Stomach (tissue), 9 donors: ENCODE results near the gene ELMO1. TPM values are rescaled to one million over a fixed set of nuclear protein-coding genes. Genes with fewer than 3 reads are reported as not detected.

Source experiments
- DNase-seq, 2 donors: peaks; one replicate each; pipeline versions ENCODE4 v3.0.0 to v3.0.0-alpha.2; 2013 to 2019
- H3K27ac ChIP-seq, 5 donors: fragments of 200-600 bp in 4 of 5; sonication (generic) in 4 of 5; one replicate each; pipeline ENCODE4 v1.5.1; 2013 to 2019; ENCODE audit warnings: mild to moderate bottlenecking in 1 of 5, moderate library complexity in 1 of 5
- H3K27me3 ChIP-seq, 3 donors: fragments of 200-600 bp; sonication (generic); one replicate each; pipeline ENCODE4 v1.5.1; 2017 to 2019; ENCODE audit warnings: mixed run types in 1 of 3
- H3K36me3 ChIP-seq, 4 donors: fragments of 200-600 bp; sonication (generic); 1 replicate in 3 of 4; 2 replicates in 1 of 4; pipeline ENCODE4 v1.5.1; 2016 to 2019
- H3K4me1 ChIP-seq, 4 donors: fragments of 200-600 bp; sonication (generic); one replicate each; pipeline ENCODE4 v1.5.1; 2016 to 2019
- H3K4me3 ChIP-seq, 4 donors: fragments of 200-600 bp; sonication (generic) in 3 of 4; one replicate each; pipeline ENCODE4 v1.5.1; 2016 to 2019; ENCODE audit warnings: mild to moderate bottlenecking in 1 of 4
- H3K9me3 ChIP-seq, 4 donors: fragments of 200-600 bp; sonication (generic); one replicate each; pipeline ENCODE4 v1.5.1; 2016 to 2019
- EP300 ChIP-seq: sonication (generic); formaldehyde crosslinking; IDR thresholded peaks from one replicate; pipeline ENCODE4 v1.6.1; 2017; ENCODE audit warnings: antibody characterized with exemption
- POLR2A ChIP-seq, 4 donors: fragments of 450-650 bp; IDR thresholded peaks; one replicate each; pipeline ENCODE4 v1.6.1; 2016; ENCODE audit warnings: antibody characterized with exemption in 4 of 4, control low read depth in 2 of 4, mild to moderate bottlenecking in 1 of 4, moderate library complexity in 1 of 4
- POLR2AphosphoS5 ChIP-seq, 3 donors: sonication (generic); formaldehyde crosslinking; IDR thresholded peaks; one replicate each; pipeline ENCODE4 v1.6.1; 2016; ENCODE audit warnings: antibody characterized with exemption in 3 of 3
- WGBS, 5 donors: extraction: QIAGEN DNeasy Blood & Tissue Kit in 3 of 5; methylation state at CpG; one replicate each; pipeline versions ENCODE4 v1.1.5 to v1.1.7; 2013 to 2018; 5-methylcytosine and 5-hydroxymethylcytosine counted together
- intact Hi-C: fragments of 100-400 bp; cut with DNase I; formaldehyde crosslinking; loops from one replicate; pipeline ENCODE4 v1.15.1; 2023; ENCODE audit warnings: low total_unique reads
- polyA plus RNA-seq, 3 donors: library from polyadenylated mRNA; stranded (reverse); fragments of 200-250 nt; gene quantifications; one replicate each; pipeline ENCODE4 v1.2.3, GENCODE V29; 2013
- total RNA-seq, 5 donors: library from RNA; depleted of rRNA; stranded (reverse); fragments of >200 nt; gene quantifications; one replicate each; pipeline versions ENCODE4 v1.1.0 to v1.2.3, GENCODE V29; 2014 to 2016
- TF ChIP-seq, protein P1 (sequence below), 7 experiments: fragments of 450-650 bp in 4 of 7; fragments of 200-600 bp in 3 of 7; sonication (generic) in 3 of 7; IDR thresholded peaks; one replicate each; pipeline ENCODE4 v1.5.1; 2016 to 2019; ENCODE audit warnings: antibody characterized with exemption in 7 of 7, control low read depth in 2 of 7, mild to moderate bottlenecking in 1 of 7
- donor health status: healthy with polysubstance abuse.
- donor health status: Bipolar disorder and iron deficiency.
- donor health status: healthy.

The ELMO1 gene
- total and polyA plus RNA-seq, 8 donors: 4.1 to 117 (median 44.8) TPM

DNA sequence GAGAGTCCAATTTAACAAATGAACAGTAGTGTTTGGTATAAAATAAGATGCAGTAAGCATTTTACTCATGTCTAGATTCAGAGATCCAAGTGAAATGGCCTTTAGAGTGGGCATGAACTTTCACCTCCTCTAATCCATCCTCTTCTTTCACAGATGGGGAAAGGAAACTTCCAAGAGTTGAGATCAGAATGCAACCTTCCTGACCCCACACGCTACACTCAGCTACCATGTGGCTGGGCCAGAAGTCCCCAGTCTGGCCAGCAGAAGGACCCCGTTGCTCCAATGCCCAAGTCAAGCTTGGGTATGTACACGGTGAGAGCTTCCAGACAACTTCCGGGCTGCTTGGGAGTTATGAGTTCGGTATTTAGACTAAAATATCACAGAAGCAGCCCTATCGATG lies 228.0 kb downstream of the ELMO1 start:
- DNase-seq: no peak
- Histone ChIP-seq H3K4me1 (peaks cover 0 to 14% (median 12%) of the 10 kb centered on the region in 4 donors), H3K4me3 (no peak overlapping the region), H3K27me3 (no peaks in the 10 kb centered on the region), H3K36me3 (peaks cover 0 to 15% (median 7%) of the 10 kb centered on the region in 4 donors), H3K27ac (no peak overlapping the region), H3K9me3 (no peaks in the 10 kb centered on the region)
- TF ChIP-seq EP300 (no peak), POLR2A (IDR thresholded peaks at IDR 0.05) (no peak), POLR2AphosphoS5 (IDR thresholded peaks at IDR 0.05) (no peak)
- TF ChIP-seq, protein P1, sequence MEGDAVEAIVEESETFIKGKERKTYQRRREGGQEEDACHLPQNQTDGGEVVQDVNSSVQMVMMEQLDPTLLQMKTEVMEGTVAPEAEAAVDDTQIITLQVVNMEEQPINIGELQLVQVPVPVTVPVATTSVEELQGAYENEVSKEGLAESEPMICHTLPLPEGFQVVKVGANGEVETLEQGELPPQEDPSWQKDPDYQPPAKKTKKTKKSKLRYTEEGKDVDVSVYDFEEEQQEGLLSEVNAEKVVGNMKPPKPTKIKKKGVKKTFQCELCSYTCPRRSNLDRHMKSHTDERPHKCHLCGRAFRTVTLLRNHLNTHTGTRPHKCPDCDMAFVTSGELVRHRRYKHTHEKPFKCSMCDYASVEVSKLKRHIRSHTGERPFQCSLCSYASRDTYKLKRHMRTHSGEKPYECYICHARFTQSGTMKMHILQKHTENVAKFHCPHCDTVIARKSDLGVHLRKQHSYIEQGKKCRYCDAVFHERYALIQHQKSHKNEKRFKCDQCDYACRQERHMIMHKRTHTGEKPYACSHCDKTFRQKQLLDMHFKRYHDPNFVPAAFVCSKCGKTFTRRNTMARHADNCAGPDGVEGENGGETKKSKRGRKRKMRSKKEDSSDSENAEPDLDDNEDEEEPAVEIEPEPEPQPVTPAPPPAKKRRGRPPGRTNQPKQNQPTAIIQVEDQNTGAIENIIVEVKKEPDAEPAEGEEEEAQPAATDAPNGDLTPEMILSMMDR (IDR thresholded peaks at IDR 0.05): no peak
- intact Hi-C loops: no loop called here
- WGBS, 5 donors: 83 to 96% (median 92%) methylated on average over 5 to 6 of the region's 6 CpGs

DNA sequence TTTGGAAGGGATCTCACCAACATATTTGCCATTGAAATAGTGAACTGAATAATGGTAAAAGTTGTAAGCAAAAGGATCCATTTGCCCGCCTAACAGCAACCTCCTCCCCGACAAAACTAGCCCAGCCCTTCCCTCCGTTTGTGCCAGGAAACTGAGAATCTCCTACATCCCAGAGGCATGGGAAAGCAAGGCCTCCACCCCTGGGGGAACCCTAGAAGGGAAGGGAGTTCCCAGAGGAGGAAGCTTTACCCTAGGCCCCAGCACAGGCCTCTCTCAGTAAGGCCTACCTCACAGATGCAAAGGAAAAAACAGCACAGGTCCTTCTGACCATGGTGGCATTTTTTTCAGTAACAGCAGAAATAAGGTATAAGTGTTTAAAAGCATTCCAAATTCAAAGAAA lies 229.7 kb downstream of the ELMO1 start:
- Histone ChIP-seq H3K36me3 (peaks cover 0 to 15% (median 7%) of the 10 kb centered on the region in 4 donors), H3K4me1 (peaks cover 0 to 14% (median 12%) of the 10 kb centered on the region in 4 donors), H3K27ac (no peak overlapping the region), H3K27me3 (no peaks in the 10 kb centered on the region), H3K9me3 (no peaks in the 10 kb centered on the region), H3K4me3 (no peak overlapping the region)
- no peak for DNase-seq
- intact Hi-C loops: no loop called here
- TF ChIP-seq POLR2A (IDR thresholded peaks at IDR 0.05): no peak
- TF ChIP-seq, protein P1 (IDR thresholded peaks at IDR 0.05): no peak
- no peak for TF ChIP-seq EP300
- no peak for TF ChIP-seq POLR2AphosphoS5 (IDR thresholded peaks at IDR 0.05)
- 44 to 61% (median 51%) methylated on average over 3 of the region's 3 CpGs for WGBS, 5 donors

DNA sequence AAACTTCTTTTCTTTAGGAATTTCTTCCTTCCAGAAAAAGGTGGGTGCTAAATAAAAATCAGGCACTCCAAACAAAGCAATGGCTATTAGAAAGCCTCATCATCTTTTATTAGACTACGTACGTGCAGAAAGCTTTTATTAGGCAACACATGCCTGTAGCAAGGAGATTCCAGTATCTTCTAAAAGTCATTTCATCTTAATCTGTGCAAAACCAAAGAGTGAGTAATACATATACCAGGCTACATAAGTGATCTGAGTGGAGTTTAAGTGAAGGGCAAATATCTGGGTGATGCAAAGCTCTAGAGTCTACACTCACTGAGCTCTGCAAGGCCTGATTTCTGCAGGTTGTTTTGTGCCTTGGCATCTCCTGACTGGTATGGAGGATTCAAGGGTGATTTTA lies 231.7 kb downstream of the ELMO1 start:
- Histone ChIP-seq H3K27me3 (no peaks in the 10 kb centered on the region), H3K4me1 (peaks cover 5 to 22% (median 12%) of the 10 kb centered on the region in 4 donors), H3K36me3 (peaks cover 0 to 6% (median under 1%) of the 10 kb centered on the region in 4 donors), H3K27ac (no peak overlapping the region), H3K4me3 (no peak overlapping the region), H3K9me3 (no peaks in the 10 kb centered on the region)
- 39 to 79% (median 75%) methylated on average over 2 of the region's 2 CpGs for WGBS, 5 donors
- TF ChIP-seq, protein P1 (IDR thresholded peaks at IDR 0.05): no peak
- TF ChIP-seq POLR2A (IDR thresholded peaks at IDR 0.05) (no peak), POLR2AphosphoS5 (IDR thresholded peaks at IDR 0.05) (no peak), EP300 (no peak)
- intact Hi-C loops: no loop called here
- no peak for DNase-seq

DNA sequence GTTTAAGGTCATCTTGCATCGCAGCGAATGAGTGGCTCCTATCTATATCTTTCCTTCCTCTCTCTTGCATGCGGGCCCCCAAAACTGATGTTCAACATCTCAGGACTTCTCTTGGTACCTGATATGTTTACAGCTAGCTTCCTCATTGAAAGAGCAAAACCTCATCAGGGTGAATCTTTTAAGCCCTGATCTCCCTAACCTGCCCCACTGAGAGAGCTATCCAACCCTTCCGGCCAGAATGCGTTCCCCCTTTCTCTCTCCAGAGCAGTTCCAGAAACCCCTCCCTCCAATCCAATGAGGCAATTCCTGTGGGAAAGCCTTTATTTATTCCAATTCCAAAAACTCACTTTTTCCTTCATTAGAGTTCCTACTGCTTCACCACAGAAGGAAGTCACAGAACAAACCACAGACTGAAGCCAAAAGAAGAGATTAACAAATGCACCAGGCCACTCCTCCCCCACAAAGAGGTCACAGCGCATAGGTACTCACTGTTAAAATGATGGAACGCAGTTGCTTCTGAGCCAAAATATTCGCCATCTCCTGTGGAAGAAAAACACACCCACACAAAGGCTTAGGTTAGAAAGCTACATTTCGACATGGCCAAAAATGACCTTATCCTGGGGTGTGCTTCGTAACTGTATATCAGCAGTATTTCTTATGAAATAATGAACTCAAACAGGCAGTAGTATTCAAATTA lies 232.4 kb downstream of the ELMO1 start:
- peak overlapping the region in 1 of 5 donors; percentile 28 for H3K27ac ChIP-seq
- 52 to 75% (median 69%) methylated on average over 10 of the region's 10 CpGs for WGBS, 5 donors

More for the DNA sequence above, 232.4 kb downstream of the ELMO1 start:
- Histone ChIP-seq H3K4me3 (no peak overlapping the region), H3K9me3 (no peaks in the 10 kb centered on the region), H3K4me1 (peaks cover 5 to 28% (median 18%) of the 10 kb centered on the region in 4 donors), H3K36me3 (peaks cover 0 to under 1% (median 0%) of the 10 kb centered on the region in 4 donors), H3K27me3 (no peaks in the 10 kb centered on the region)
- intact Hi-C loops: no loop called here
- TF ChIP-seq POLR2A (IDR thresholded peaks at IDR 0.05) (no peak), POLR2AphosphoS5 (IDR thresholded peaks at IDR 0.05) (peak in 2 of 3 donors; percentile 32 to 42), EP300 (no peak)
- TF ChIP-seq, protein P1 (IDR thresholded peaks at IDR 0.05): no peak
- peak in 1 of 2 donors; percentile 57 for DNase-seq
